Measurements from ENCODE around the gene KCNA3.
A peak's percentile ranks its signal among the peaks of the same experiment; 100 is the strongest.
"Not testable (repeated sequence)": the region's sequence is repeated elsewhere in the genome, so short reads cannot be mapped to it uniquely, and the experiment has no call there.

Gene KCNA3

DNA sequence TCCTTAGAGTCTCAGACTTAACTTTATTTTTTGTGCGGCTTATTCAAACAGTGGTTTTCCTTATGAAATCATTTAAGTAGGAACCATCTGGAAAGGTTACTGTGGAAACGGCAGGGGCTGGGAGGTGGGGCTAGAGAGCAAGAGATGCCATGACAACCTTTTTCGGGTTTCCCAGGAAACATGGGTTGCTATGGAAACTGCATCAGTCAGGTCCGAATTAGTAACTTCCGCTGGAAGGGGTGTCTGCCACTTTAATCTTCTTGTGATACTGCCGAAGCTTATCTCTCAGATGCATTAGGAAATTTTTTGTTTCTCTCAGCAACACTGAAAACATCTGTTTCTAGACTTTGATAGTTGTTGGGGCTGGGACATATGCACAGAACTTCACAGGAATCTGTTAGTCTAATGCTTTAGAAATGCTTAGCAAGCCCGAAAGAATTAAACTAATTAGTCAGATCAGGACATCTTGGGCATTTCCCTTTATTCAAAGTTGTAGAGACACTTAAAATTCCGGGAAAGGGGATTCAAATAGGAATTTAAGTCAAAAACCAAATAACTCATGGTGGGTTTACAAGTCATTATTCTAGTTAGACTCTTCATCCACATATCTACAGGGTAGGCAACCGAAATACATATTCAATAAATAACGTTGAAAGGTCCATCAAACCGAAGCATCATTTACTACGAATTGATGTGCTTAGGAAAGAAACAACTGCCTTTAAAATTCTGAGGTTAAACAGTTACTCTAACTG lies 2.6 kb downstream of the KCNA3 start:
- Histone ChIP-seq H3K4me3 (ENCODE audit: low read depth, low read length) (peak overlapping the region; percentile 57), H3K4me1 (no peaks in the 10 kb centered on the region), H3K9me3 (no peaks in the 10 kb centered on the region), H3K27me3 (peaks cover 49% of the 10 kb centered on the region), H3K36me3 (no peaks in the 10 kb centered on the region)
- TF ChIP-seq, protein P1, sequence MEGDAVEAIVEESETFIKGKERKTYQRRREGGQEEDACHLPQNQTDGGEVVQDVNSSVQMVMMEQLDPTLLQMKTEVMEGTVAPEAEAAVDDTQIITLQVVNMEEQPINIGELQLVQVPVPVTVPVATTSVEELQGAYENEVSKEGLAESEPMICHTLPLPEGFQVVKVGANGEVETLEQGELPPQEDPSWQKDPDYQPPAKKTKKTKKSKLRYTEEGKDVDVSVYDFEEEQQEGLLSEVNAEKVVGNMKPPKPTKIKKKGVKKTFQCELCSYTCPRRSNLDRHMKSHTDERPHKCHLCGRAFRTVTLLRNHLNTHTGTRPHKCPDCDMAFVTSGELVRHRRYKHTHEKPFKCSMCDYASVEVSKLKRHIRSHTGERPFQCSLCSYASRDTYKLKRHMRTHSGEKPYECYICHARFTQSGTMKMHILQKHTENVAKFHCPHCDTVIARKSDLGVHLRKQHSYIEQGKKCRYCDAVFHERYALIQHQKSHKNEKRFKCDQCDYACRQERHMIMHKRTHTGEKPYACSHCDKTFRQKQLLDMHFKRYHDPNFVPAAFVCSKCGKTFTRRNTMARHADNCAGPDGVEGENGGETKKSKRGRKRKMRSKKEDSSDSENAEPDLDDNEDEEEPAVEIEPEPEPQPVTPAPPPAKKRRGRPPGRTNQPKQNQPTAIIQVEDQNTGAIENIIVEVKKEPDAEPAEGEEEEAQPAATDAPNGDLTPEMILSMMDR (IDR thresholded peaks at IDR 0.05; ENCODE audit: low read depth, low read length): no peak
- DNase-seq: peak; percentile 42

DNA sequence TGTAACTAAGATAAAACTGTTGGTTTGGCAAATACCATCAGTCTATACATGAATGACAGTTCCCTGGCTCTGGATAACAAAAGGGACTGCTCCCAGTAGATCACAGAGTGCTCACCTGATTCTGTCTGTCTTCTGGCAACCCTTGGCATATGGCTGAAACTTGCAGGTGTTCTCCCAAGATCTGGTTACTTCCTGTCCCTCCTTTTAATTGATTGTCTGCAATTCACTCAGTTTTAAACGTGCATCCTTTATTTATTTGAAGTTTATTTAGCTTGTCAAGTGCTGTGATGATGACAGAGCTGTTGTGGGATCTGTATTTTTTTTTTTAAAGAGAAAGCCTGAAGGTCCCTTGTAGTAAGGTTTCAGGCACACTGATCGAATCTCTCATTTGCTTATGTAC lies 3.4 kb downstream of the KCNA3 start:
- DNase-seq: no peak

DNA sequence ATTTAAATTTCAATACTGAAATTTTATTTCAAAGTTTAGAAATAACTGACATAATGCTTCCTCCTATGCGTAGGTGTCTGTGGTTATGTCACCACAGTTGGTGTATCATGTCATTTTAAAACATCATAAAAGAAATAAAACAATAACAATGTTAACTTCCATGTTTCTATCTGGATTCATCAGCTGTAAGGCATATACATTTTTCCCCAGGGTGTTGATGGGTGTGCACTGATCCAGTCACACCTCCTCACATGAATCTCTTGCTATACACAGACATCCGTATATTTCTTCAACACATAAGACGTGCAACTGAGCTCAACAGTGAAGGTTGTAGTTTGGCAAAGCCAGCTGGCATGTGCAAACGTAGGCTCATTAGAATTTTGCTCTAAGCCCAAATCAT lies 6.2 kb downstream of the KCNA3 start:
- TF ChIP-seq, protein P1 (IDR thresholded peaks at IDR 0.05; ENCODE audit: low read depth, low read length): no peak
- Histone ChIP-seq H3K27me3 (peaks cover 23% of the 10 kb centered on the region), H3K9me3 (no peaks in the 10 kb centered on the region), H3K36me3 (no peaks in the 10 kb centered on the region), H3K4me1 (no peaks in the 10 kb centered on the region), H3K4me3 (ENCODE audit: low read depth, low read length) (no peak overlapping the region)
- no peak for DNase-seq

More for the DNA sequence above, 3.4 kb downstream of the KCNA3 start:
- Histone ChIP-seq H3K4me3 (ENCODE audit: low read depth, low read length) (peak overlapping the region; percentile 17), H3K4me1 (no peaks in the 10 kb centered on the region), H3K27me3 (peaks cover 48% of the 10 kb centered on the region), H3K36me3 (no peaks in the 10 kb centered on the region), H3K9me3 (no peaks in the 10 kb centered on the region)
- TF ChIP-seq, protein P1 (IDR thresholded peaks at IDR 0.05; ENCODE audit: low read depth, low read length): no peak

DNA sequence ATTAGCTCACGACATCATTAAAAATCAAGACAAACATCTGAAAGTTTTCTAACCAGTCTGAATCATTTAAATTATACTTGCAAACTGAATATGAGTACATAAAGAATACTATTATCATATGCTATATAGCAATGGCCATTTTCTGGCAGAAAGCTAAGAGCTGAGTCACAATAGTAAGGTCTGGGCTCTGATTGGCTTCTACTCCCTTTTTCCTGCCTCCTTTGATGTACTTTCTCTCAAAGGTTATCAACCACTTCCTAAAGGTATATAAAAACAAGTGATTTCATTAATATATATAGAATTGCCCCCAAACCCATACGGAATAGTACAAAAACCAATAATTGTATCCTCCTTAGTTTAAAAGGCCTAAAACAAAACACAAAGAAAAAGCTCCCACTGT lies 7.0 kb downstream of the KCNA3 start:
- TF ChIP-seq, protein P1 (IDR thresholded peaks at IDR 0.05; ENCODE audit: low read depth, low read length): no peak
- no peaks in the 10 kb centered on the region for H3K4me1 ChIP-seq
- peaks cover 16% of the 10 kb centered on the region for H3K27me3 ChIP-seq
- DNase-seq: no peak
- H3K4me3 ChIP-seq (ENCODE audit: low read depth, low read length): no peak overlapping the region
- no peaks in the 10 kb centered on the region for H3K9me3 ChIP-seq
- H3K36me3 ChIP-seq: no peaks in the 10 kb centered on the region

DNA sequence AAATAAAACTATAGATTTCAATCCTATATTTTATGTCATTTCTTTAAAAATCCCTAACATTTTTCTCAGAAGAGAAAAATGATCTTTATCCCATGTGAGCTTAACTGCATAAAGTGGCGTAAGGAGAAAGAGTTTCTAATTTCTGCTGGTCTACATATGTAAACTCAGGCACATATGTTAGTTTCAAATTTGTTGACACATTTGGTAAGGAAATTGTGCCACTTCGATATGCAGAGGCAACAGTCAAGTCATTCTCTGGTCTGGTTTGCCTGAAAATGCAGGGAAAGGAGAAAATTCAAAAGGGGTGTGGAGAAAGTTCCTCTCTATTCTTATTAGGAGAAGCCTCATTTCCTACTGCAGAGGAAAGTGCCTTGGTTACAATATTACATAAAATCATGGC lies 11.5 kb downstream of the KCNA3 start:
- no peaks in the 10 kb centered on the region for H3K4me1 ChIP-seq
- no peaks in the 10 kb centered on the region for H3K9me3 ChIP-seq
- H3K4me3 ChIP-seq (ENCODE audit: low read depth, low read length): no peak overlapping the region
- DNase-seq: no peak
- TF ChIP-seq, protein P1 (IDR thresholded peaks at IDR 0.05; ENCODE audit: low read depth, low read length): no peak
- H3K27me3 ChIP-seq: no peaks in the 10 kb centered on the region; the same call in 1 of the 2 replicates
- H3K36me3 ChIP-seq: no peaks in the 10 kb centered on the region

DNA sequence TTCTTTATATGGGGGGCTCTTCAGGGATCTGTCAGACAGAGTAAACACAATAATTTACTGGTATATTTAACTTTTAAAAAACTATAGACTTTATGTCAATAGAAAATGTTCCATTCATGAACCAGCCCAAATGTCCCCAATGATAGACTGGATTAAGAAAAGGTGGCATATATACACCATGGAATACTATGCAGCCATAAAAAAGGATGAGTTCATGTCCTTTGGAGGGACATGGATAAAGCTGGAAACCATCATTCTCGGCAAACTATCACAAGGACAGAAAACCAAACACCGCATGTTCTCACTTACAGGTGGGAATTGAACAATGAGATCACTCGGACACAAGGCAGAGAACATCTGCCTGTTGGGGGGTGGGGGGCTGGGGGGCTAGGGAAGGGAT lies 15.2 kb downstream of the KCNA3 start:
- H3K27me3 ChIP-seq; H3K36me3 ChIP-seq; DNase-seq; H3K4me3 ChIP-seq (ENCODE audit: low read depth, low read length); H3K9me3 ChIP-seq; H3K4me1 ChIP-seq: not testable (repeated sequence)

Data from BE2C (cell line).